ENCODE measurements around the gene GRIP1.

GRIP1 gene

GRCh38 chr12:66678338-66679275 is at the start of gene GRIP1:
TSS of gene GRIP1 (minus strand) at chr12:66679076. CDS start at chr12:66678904, 172 bp downstream.
- H3K27me3 Mint-ChIP-seq, result peaks cover 17% of the 10 kb centered on the region
- DNase-seq, result no peak
- H3K4me1 Mint-ChIP-seq, result no peaks in the 10 kb centered on the region
- no peak within 1 kb of the TSS for H3K27ac Mint-ChIP-seq
- H3K9me3 Mint-ChIP-seq, result no peaks in the 10 kb centered on the region
- CTCF ChIA-PET, result interaction anchor here (0.8 to 1.2 kb wide), 2 partner anchors 7 to 16 kb away, joined by 3 to 4 read pairs; no protein-coding TSS in a partner anchor
- no peak within 1 kb of the TSS for H3K4me3 Mint-ChIP-seq
- no peaks in the 10 kb centered on the region for H3K36me3 Mint-ChIP-seq

GRCh38 chr12:66726556-66726955 is 47.7 kb upstream of the GRIP1 start:
- Mint-ChIP-seq H3K27me3 (peaks cover 7% of the 10 kb centered on the region), H3K4me1 (no peaks in the 10 kb centered on the region), H3K27ac (no peak overlapping the region), H3K36me3 (no peaks in the 10 kb centered on the region), H3K4me3 (no peak overlapping the region), H3K9me3 (no peaks in the 10 kb centered on the region)
- no peak for DNase-seq
- CTCF ChIA-PET, result interaction anchor here (0.8 kb wide), 1 partner anchor 18 kb away, joined by 3 read pairs; no protein-coding TSS in a partner anchor

- no peak for DNase-seq
- CTCF ChIA-PET, result no interaction called here
- Mint-ChIP-seq H3K27ac (no peak overlapping the region), H3K27me3 (peaks cover 7% of the 10 kb centered on the region), H3K9me3 (no peaks in the 10 kb centered on the region), H3K4me1 (no peaks in the 10 kb centered on the region), H3K4me3 (no peak overlapping the region), H3K36me3 (no peaks in the 10 kb centered on the region)
Measured at GRCh38 chr12:66725031-66725430, 46.2 kb upstream of the GRIP1 start.

- Mint-ChIP-seq H3K9me3 (no peaks in the 10 kb centered on the region), H3K27me3 (peaks cover 7% of the 10 kb centered on the region), H3K4me1 (no peaks in the 10 kb centered on the region), H3K27ac (no peak overlapping the region), H3K36me3 (no peaks in the 10 kb centered on the region), H3K4me3 (no peak overlapping the region)
- CTCF ChIA-PET, result no interaction called here
- DNase-seq, result no peak
Measured at GRCh38 chr12:66724616-66725015, 45.7 kb upstream of the GRIP1 start.

GRCh38 chr12:66724026-66724425 is 45.1 kb upstream of the GRIP1 start:
- no peaks in the 10 kb centered on the region for H3K4me1 Mint-ChIP-seq
- no peak overlapping the region for H3K4me3 Mint-ChIP-seq
- no peaks in the 10 kb centered on the region for H3K36me3 Mint-ChIP-seq
- H3K27ac Mint-ChIP-seq, result no peak overlapping the region
- peaks cover 7% of the 10 kb centered on the region for H3K27me3 Mint-ChIP-seq
- CTCF ChIA-PET, result no interaction called here
- no peak for DNase-seq
- no peaks in the 10 kb centered on the region for H3K9me3 Mint-ChIP-seq

- DNase-seq, result no peak
- H3K4me1 Mint-ChIP-seq, result peaks cover 12% of the 10 kb centered on the region
- no peaks in the 10 kb centered on the region for H3K36me3 Mint-ChIP-seq
- H3K9me3 Mint-ChIP-seq, result no peaks in the 10 kb centered on the region
- CTCF ChIA-PET, result interaction anchor here (0.8 kb wide), 1 partner anchor 141 kb away, joined by 3 read pairs; no protein-coding TSS in a partner anchor
- H3K27me3 Mint-ChIP-seq, result peaks cover 4% of the 10 kb centered on the region
- H3K27ac Mint-ChIP-seq, result no peak overlapping the region
- H3K4me3 Mint-ChIP-seq, result no peak overlapping the region
Measured at GRCh38 chr12:66719862-66720261, 41.0 kb upstream of the GRIP1 start.

- H3K4me3 Mint-ChIP-seq, result no peak overlapping the region
- H3K9me3 Mint-ChIP-seq, result no peaks in the 10 kb centered on the region
- no peaks in the 10 kb centered on the region for H3K27me3 Mint-ChIP-seq
- peaks cover 29% of the 10 kb centered on the region for H3K4me1 Mint-ChIP-seq
- no peak for DNase-seq
- no peaks in the 10 kb centered on the region for H3K36me3 Mint-ChIP-seq
- no peak overlapping the region for H3K27ac Mint-ChIP-seq
- CTCF ChIA-PET, result interaction anchor here (0.6 to 2.5 kb wide), 8 partner anchors 22 to 983 kb away, joined by 3 to 17 read pairs (median 3); no protein-coding TSS in a partner anchor
Measured at GRCh38 chr12:66717036-66717673, 38.3 kb upstream of the GRIP1 start.

GRCh38 chr12:66716522-66716921 is 37.6 kb upstream of the GRIP1 start:
- Mint-ChIP-seq H3K4me3 (no peak overlapping the region), H3K9me3 (no peaks in the 10 kb centered on the region), H3K36me3 (no peaks in the 10 kb centered on the region), H3K27ac (no peak overlapping the region), H3K27me3 (no peaks in the 10 kb centered on the region), H3K4me1 (peaks cover 29% of the 10 kb centered on the region)
- CTCF ChIA-PET, result interaction anchor here (0.7 to 2.5 kb wide), 3 partner anchors 22 to 144 kb away, joined by 3 to 17 read pairs (median 3); no protein-coding TSS in a partner anchor
- no peak for DNase-seq

- peaks cover 35% of the 10 kb centered on the region for H3K4me1 Mint-ChIP-seq
- H3K4me3 Mint-ChIP-seq, result peak overlapping the region; percentile 14
- no peaks in the 10 kb centered on the region for H3K36me3 Mint-ChIP-seq
- no peak overlapping the region for H3K27ac Mint-ChIP-seq
- H3K27me3 Mint-ChIP-seq, result no peaks in the 10 kb centered on the region
- H3K9me3 Mint-ChIP-seq, result no peaks in the 10 kb centered on the region
- no peak for DNase-seq
- CTCF ChIA-PET, result no interaction called here
Measured at GRCh38 chr12:66714709-66715108, 35.8 kb upstream of the GRIP1 start.

GRCh38 chr12:66713984-66714383 is 35.1 kb upstream of the GRIP1 start:
- no peaks in the 10 kb centered on the region for H3K9me3 Mint-ChIP-seq
- H3K4me1 Mint-ChIP-seq, result peaks cover 43% of the 10 kb centered on the region
- H3K36me3 Mint-ChIP-seq, result no peaks in the 10 kb centered on the region
- H3K4me3 Mint-ChIP-seq, result peak overlapping the region; percentile 31
- no peaks in the 10 kb centered on the region for H3K27me3 Mint-ChIP-seq
- CTCF ChIA-PET, result interaction anchor here (0.9 kb wide), 1 partner anchor 147 kb away, joined by 4 read pairs; no protein-coding TSS in a partner anchor
- no peak for DNase-seq
- peak overlapping the region; percentile 68 for H3K27ac Mint-ChIP-seq

- Mint-ChIP-seq H3K36me3 (no peaks in the 10 kb centered on the region), H3K27ac (peak overlapping the region; percentile 87), H3K27me3 (no peaks in the 10 kb centered on the region), H3K9me3 (no peaks in the 10 kb centered on the region), H3K4me3 (no peak overlapping the region), H3K4me1 (peaks cover 42% of the 10 kb centered on the region)
- DNase-seq, result no peak
- CTCF ChIA-PET, result interaction anchor here (1.2 to 1.3 kb wide), 2 partner anchors 23 to 151 kb away, joined by 3 to 6 read pairs; no protein-coding TSS in a partner anchor
Measured at GRCh38 chr12:66709893-66710292, 31.0 kb upstream of the GRIP1 start.

GRCh38 chr12:66709457-66709773 is 30.5 kb upstream of the GRIP1 start:
- H3K4me1 Mint-ChIP-seq, result peaks cover 38% of the 10 kb centered on the region
- H3K36me3 Mint-ChIP-seq, result no peaks in the 10 kb centered on the region
- no peak for DNase-seq
- peak overlapping the region; percentile 50 for H3K4me3 Mint-ChIP-seq
- no peaks in the 10 kb centered on the region for H3K9me3 Mint-ChIP-seq
- H3K27ac Mint-ChIP-seq, result peak overlapping the region; percentile 87
- CTCF ChIA-PET, result interaction anchor here (0.8 to 1.4 kb wide), 9 partner anchors 9 to 440 kb away, joined by 3 to 8 read pairs (median 3); no protein-coding TSS in a partner anchor
- no peaks in the 10 kb centered on the region for H3K27me3 Mint-ChIP-seq

- Mint-ChIP-seq H3K27me3 (no peaks in the 10 kb centered on the region), H3K4me3 (peak overlapping the region; percentile 50), H3K9me3 (no peaks in the 10 kb centered on the region), H3K27ac (peak overlapping the region; percentile 87), H3K4me1 (peaks cover 38% of the 10 kb centered on the region), H3K36me3 (no peaks in the 10 kb centered on the region)
- DNase-seq, result no peak
- CTCF ChIA-PET, result interaction anchor here (0.7 to 1.4 kb wide), 10 partner anchors 9 to 439 kb away, joined by 3 to 8 read pairs (median 3); no protein-coding TSS in a partner anchor
Measured at GRCh38 chr12:66708704-66709456, 30.0 kb upstream of the GRIP1 start.
